Effector memory CD8-positive, alpha-beta T cell (primary cell): ENCODE results near the gene PAAF1.

Experiments used
- ATAC-seq: fragments of 150-1000 bp; cut with Tn5 transposase; replicated peaks from 2 replicates; pipeline ENCODE4 v1.10.0; 2021; ENCODE audit warnings: mild to moderate bottlenecking, moderate library complexity
- DNase-seq, 3 experiments: peaks; one replicate each; pipeline ENCODE4 v3.0.0; 2021
- H3K27ac Mint-ChIP-seq, 2 donors: one replicate each; pipeline ENCODE4 v1.8.0; 2022; ENCODE audit warnings: mild to moderate bottlenecking in 2 of 2, mixed read lengths in 2 of 2, moderate library complexity in 2 of 2
- H3K27me3 Mint-ChIP-seq, 2 donors: one replicate each; pipeline ENCODE4 v1.8.0; 2022; ENCODE audit warnings: mixed read lengths in 2 of 2
- H3K36me3 Mint-ChIP-seq: one replicate; pipeline ENCODE4 v1.8.0; 2022; ENCODE audit warnings: mild to moderate bottlenecking, moderate library complexity, mixed read lengths; ENCODE audit not compliant: insufficient read depth
- H3K4me1 Mint-ChIP-seq, 2 donors: one replicate each; pipeline ENCODE4 v1.8.0; 2022; ENCODE audit warnings: low read depth in 2 of 2, mixed read lengths in 2 of 2
- H3K4me3 Mint-ChIP-seq, 2 donors: one replicate each; pipeline ENCODE4 v1.8.0; 2022; ENCODE audit warnings: mild to moderate bottlenecking in 2 of 2, mixed read lengths in 2 of 2, moderate library complexity in 2 of 2
- H3K9me3 Mint-ChIP-seq, 2 donors: one replicate each; pipeline ENCODE4 v1.8.0; 2022; ENCODE audit warnings: mixed read lengths in 2 of 2

PAAF1 gene

GRCh38 chr11:73940801-73941570 lies 64.2 kb downstream of the PAAF1 start:
- ATAC-seq, result no peak
- no peak for DNase-seq
- no peak overlapping the region for H3K4me3 Mint-ChIP-seq
- peaks cover 3% of the 10 kb centered on the region for H3K36me3 Mint-ChIP-seq
- no peak overlapping the region for H3K27ac Mint-ChIP-seq
- no peaks in the 10 kb centered on the region for H3K4me1 Mint-ChIP-seq
- H3K27me3 Mint-ChIP-seq, result no peaks in the 10 kb centered on the region
- no peaks in the 10 kb centered on the region for H3K9me3 Mint-ChIP-seq

GRCh38 chr11:73942010-73942409 lies 65.2 kb downstream of the PAAF1 start:
- Mint-ChIP-seq H3K27me3 (no peaks in the 10 kb centered on the region), H3K4me1 (no peaks in the 10 kb centered on the region), H3K4me3 (no peak overlapping the region), H3K27ac (no peak overlapping the region), H3K36me3 (peaks cover 3% of the 10 kb centered on the region), H3K9me3 (no peaks in the 10 kb centered on the region)
- ATAC-seq (no peak), DNase-seq (no peak)

- Mint-ChIP-seq H3K9me3 (no peaks in the 10 kb centered on the region), H3K27ac (no peak overlapping the region), H3K4me1 (no peaks in the 10 kb centered on the region), H3K4me3 (no peak overlapping the region), H3K36me3 (peaks cover 3% of the 10 kb centered on the region), H3K27me3 (peaks cover 0 to 3% of the 10 kb centered on the region in 2 donors)
- DNase-seq, result no peak
- ATAC-seq, result no peak
Observed at GRCh38 chr11:73944085-73944484, 67.3 kb downstream of the PAAF1 start.

GRCh38 chr11:73944901-73945300 lies 68.1 kb downstream of the PAAF1 start:
- ATAC-seq, result no peak
- peaks cover 6% of the 10 kb centered on the region for H3K36me3 Mint-ChIP-seq
- peaks cover 0 to 10% of the 10 kb centered on the region in 2 donors for H3K27me3 Mint-ChIP-seq
- no peak overlapping the region for H3K4me3 Mint-ChIP-seq
- H3K4me1 Mint-ChIP-seq, result no peaks in the 10 kb centered on the region
- no peak overlapping the region for H3K27ac Mint-ChIP-seq
- no peak for DNase-seq
- no peaks in the 10 kb centered on the region for H3K9me3 Mint-ChIP-seq

- Mint-ChIP-seq H3K27ac (no peak overlapping the region), H3K4me3 (no peak overlapping the region), H3K9me3 (no peaks in the 10 kb centered on the region), H3K4me1 (no peaks in the 10 kb centered on the region), H3K36me3 (peaks cover 6% of the 10 kb centered on the region), H3K27me3 (peaks cover 0 to 10% of the 10 kb centered on the region in 2 donors)
- DNase-seq, result no peak
- no peak for ATAC-seq
Observed at GRCh38 chr11:73945396-73945795, 68.6 kb downstream of the PAAF1 start.

GRCh38 chr11:73946798-73947458 lies 70.1 kb downstream of the PAAF1 start:
- Mint-ChIP-seq H3K4me1 (no peaks in the 10 kb centered on the region), H3K27me3 (peaks cover 0 to 10% of the 10 kb centered on the region in 2 donors), H3K9me3 (no peaks in the 10 kb centered on the region), H3K4me3 (no peak overlapping the region), H3K27ac (no peak overlapping the region), H3K36me3 (peaks cover 6% of the 10 kb centered on the region)
- ATAC-seq, result no peak
- DNase-seq, result no peak

GRCh38 chr11:73949246-73949645 lies 72.4 kb downstream of the PAAF1 start:
- DNase-seq (no peak), ATAC-seq (no peak)
- Mint-ChIP-seq H3K4me3 (no peak overlapping the region), H3K27me3 (peaks cover 0 to 10% of the 10 kb centered on the region in 2 donors), H3K36me3 (peaks cover 6% of the 10 kb centered on the region), H3K27ac (no peak overlapping the region), H3K9me3 (no peaks in the 10 kb centered on the region), H3K4me1 (no peaks in the 10 kb centered on the region)

GRCh38 chr11:73949912-73950311 lies 73.1 kb downstream of the PAAF1 start:
- ATAC-seq, result no peak
- no peak for DNase-seq
- H3K27me3 Mint-ChIP-seq, result peaks cover 0 to 10% of the 10 kb centered on the region in 2 donors
- H3K4me1 Mint-ChIP-seq, result no peaks in the 10 kb centered on the region
- H3K27ac Mint-ChIP-seq, result no peak overlapping the region
- peaks cover 4% of the 10 kb centered on the region for H3K36me3 Mint-ChIP-seq
- no peak overlapping the region for H3K4me3 Mint-ChIP-seq
- no peaks in the 10 kb centered on the region for H3K9me3 Mint-ChIP-seq

GRCh38 chr11:73950869-73951710 lies 74.3 kb downstream of the PAAF1 start, which contains the start of gene DNAJB13:
Gene DNAJB13 (plus strand): TSS chr11:73951026. CDS start chr11:73951070, 44 bp downstream.
- peak within 1 kb of the TSS in 1 of 2 donors; percentile 49 for H3K27ac Mint-ChIP-seq
- H3K9me3 Mint-ChIP-seq, result no peaks in the 10 kb centered on the region
- peak; percentile 44 for ATAC-seq
- DNase-seq, result no peak
- no peaks in the 10 kb centered on the region for H3K4me1 Mint-ChIP-seq
- H3K4me3 Mint-ChIP-seq, result no peak within 1 kb of the TSS
- H3K27me3 Mint-ChIP-seq, result peaks cover 4 to 15% of the 10 kb centered on the region in 2 donors
- H3K36me3 Mint-ChIP-seq, result peaks cover 3% of the 10 kb centered on the region

GRCh38 chr11:73951797-73952196 lies 75.0 kb downstream of the PAAF1 start:
- Mint-ChIP-seq H3K27me3 (peaks cover 11 to 22% of the 10 kb centered on the region in 2 donors), H3K4me3 (no peak overlapping the region), H3K9me3 (no peaks in the 10 kb centered on the region), H3K4me1 (no peaks in the 10 kb centered on the region), H3K36me3 (peaks cover 3% of the 10 kb centered on the region), H3K27ac (peak overlapping the region in 1 of 2 donors; percentile 49)
- DNase-seq (no peak), ATAC-seq (no peak)

GRCh38 chr11:73956876-73957653 lies 80.3 kb downstream of the PAAF1 start:
- no peak for ATAC-seq
- peak overlapping the region in 1 of 2 donors; percentile 2 for H3K4me3 Mint-ChIP-seq

GRCh38 chr11:73957654-73958361 lies 81.0 kb downstream of the PAAF1 start:
- H3K9me3 Mint-ChIP-seq, result no peaks in the 10 kb centered on the region
- DNase-seq, result no peak
- H3K4me3 Mint-ChIP-seq, result no peak overlapping the region
- H3K27me3 Mint-ChIP-seq, result peaks cover 19 to 33% of the 10 kb centered on the region in 2 donors
- H3K36me3 Mint-ChIP-seq, result no peaks in the 10 kb centered on the region
- peaks cover 2 to 4% of the 10 kb centered on the region in 2 donors for H3K4me1 Mint-ChIP-seq
- no peak overlapping the region for H3K27ac Mint-ChIP-seq
- no peak for ATAC-seq

More at GRCh38 chr11:73956876-73957653, 80.3 kb downstream of the PAAF1 start:
- Mint-ChIP-seq H3K36me3 (no peaks in the 10 kb centered on the region), H3K27me3 (peaks cover 19 to 33% of the 10 kb centered on the region in 2 donors), H3K9me3 (no peaks in the 10 kb centered on the region), H3K27ac (no peak overlapping the region), H3K4me1 (peaks cover 2 to 4% of the 10 kb centered on the region in 2 donors)
- no peak for DNase-seq
